GM23338 (cell line): ENCODE results near the gene FAM174C. TPM values are rescaled to one million over a fixed set of nuclear protein-coding genes. Genes with fewer than 3 reads are reported as not detected.

Experiments used
- ATAC-seq: fragments of 200-7000 bp; cut with Tn5 transposase; 3 replicates; pipeline ENCODE4 v1.9.1; 2020
- DNase-seq: peaks from one replicate; pipeline ENCODE4 v3.0.0-alpha.2; 2015; ENCODE audit warnings: low spot score
- H2AFZ ChIP-seq: fragments of 200-600 bp; sonication (generic); 2 replicates; pipeline ENCODE4 v1.8.0; 2016; ENCODE audit warnings: antibody characterized with exemption, mild to moderate bottlenecking, moderate library complexity
- H3F3A ChIP-seq: fragments of 200-600 bp; sonication (generic); replicated peaks from 2 replicates; pipeline ENCODE4 v1.8.0; 2017; ENCODE audit warnings: antibody characterized with exemption, mixed run types, low read depth
- H3K27ac ChIP-seq: fragments of 200-600 bp; sonication (generic); 2 replicates; pipeline ENCODE4 v1.6.1; 2016; ENCODE audit warnings: low read depth
- H3K27me3 ChIP-seq: fragments of 200-600 bp; sonication (generic); 2 replicates; pipeline ENCODE4 v1.8.0; 2016; ENCODE audit warnings: mild to moderate bottlenecking, mixed run types, moderate library complexity; ENCODE audit not compliant: insufficient read depth
- H3K36me3 ChIP-seq: fragments of 200-600 bp; sonication (generic); 2 replicates; pipeline ENCODE4 v1.8.0; 2016; ENCODE audit warnings: mild to moderate bottlenecking; ENCODE audit not compliant: insufficient read depth
- H3K4me1 ChIP-seq: fragments of 200-600 bp; sonication (generic); 2 replicates; pipeline ENCODE4 v1.8.0; 2016; ENCODE audit warnings: mild to moderate bottlenecking, moderate library complexity; ENCODE audit not compliant: insufficient read depth
- H3K4me2 ChIP-seq: fragments of 200-600 bp; sonication (generic); 2 replicates; pipeline ENCODE4 v1.7.1; 2017; ENCODE audit warnings: mixed run types
- H3K4me3 ChIP-seq: fragments of 200-600 bp; sonication (generic); 2 replicates; pipeline ENCODE4 v1.6.1; 2016; ENCODE audit warnings: mixed run types
- H3K79me2 ChIP-seq: fragments of 200-600 bp; sonication (generic); replicated peaks from 2 replicates; pipeline ENCODE4 v1.8.0; 2017; ENCODE audit warnings: mild to moderate bottlenecking; ENCODE audit not compliant: insufficient read depth
- H3K9me2 ChIP-seq: fragments of 200-600 bp; sonication (generic); 2 replicates; pipeline ENCODE4 v1.8.0; 2017; ENCODE audit not compliant: insufficient read depth
- H4K20me1 ChIP-seq: fragments of 200-600 bp; sonication (generic); replicated peaks from 2 replicates; pipeline ENCODE4 v1.8.0; 2017; ENCODE audit warnings: mild to moderate bottlenecking; ENCODE audit not compliant: insufficient read depth
- H3K27ac Mint-ChIP-seq: 2 replicates; pipeline ENCODE4 v1.8.0; 2020; ENCODE audit warnings: inconsistent platforms, mild to moderate bottlenecking, moderate library complexity, mixed read lengths
- H3K27me3 Mint-ChIP-seq: 3 replicates; pipeline ENCODE4 v1.8.0; 2022; ENCODE audit warnings: low read depth, mild to moderate bottlenecking, moderate library complexity, mixed read lengths, inconsistent platforms; ENCODE audit not compliant: insufficient read depth, poor library complexity
- H3K36me3 Mint-ChIP-seq: 3 replicates; pipeline ENCODE4 v1.8.0; 2021; ENCODE audit warnings: low read depth, mild to moderate bottlenecking, inconsistent platforms, moderate library complexity, mixed read lengths
- H3K4me1 Mint-ChIP-seq: 3 replicates; pipeline ENCODE4 v1.8.0; 2020; ENCODE audit warnings: mild to moderate bottlenecking, inconsistent platforms, mixed read lengths
- H3K4me3 Mint-ChIP-seq: 3 replicates; pipeline ENCODE4 v1.8.0; 2021; ENCODE audit warnings: moderate library complexity, mild to moderate bottlenecking, inconsistent platforms, mixed read lengths
- H3K9me3 Mint-ChIP-seq: 3 replicates; pipeline ENCODE4 v1.8.0; 2020; ENCODE audit warnings: moderate library complexity, mild to moderate bottlenecking, inconsistent platforms, mixed read lengths
- CREB1 ChIP-seq: fragments of 250-450 bp; sonication (Bioruptor Pico); IDR thresholded peaks from 2 replicates; pipeline ENCODE4 v1.5.0; 2020; ENCODE audit warnings: low read depth, mild to moderate bottlenecking, moderate library complexity
- EZH2 ChIP-seq: fragments of 200-600 bp; sonication (generic); IDR thresholded peaks from one replicate; pipeline ENCODE4 v1.8.0; 2017; ENCODE audit warnings: antibody characterized with exemption, mild to moderate bottlenecking, low read depth; ENCODE audit not compliant: unreplicated experiment
- EZH2phosphoT487 ChIP-seq: fragments of 200-600 bp; sonication (generic); IDR thresholded peaks from one replicate; pipeline ENCODE4 v1.8.1; 2018; ENCODE audit warnings: antibody characterized with exemption; ENCODE audit not compliant: unreplicated experiment
- JUNB ChIP-seq: IDR thresholded peaks from one replicate; pipeline ENCODE4 v1.6.1; 2016; ENCODE audit warnings: antibody characterized with exemption; ENCODE audit not compliant: unreplicated experiment
- NANOG ChIP-seq: IDR thresholded peaks from 2 replicates; pipeline ENCODE4 v1.6.1; 2016; ENCODE audit warnings: antibody characterized with exemption, borderline replicate concordance
- POLR2AphosphoS5 ChIP-seq: IDR thresholded peaks from 2 replicates; pipeline ENCODE4 v1.6.1; 2016; ENCODE audit warnings: antibody characterized with exemption, low read depth
- REST ChIP-seq: IDR thresholded peaks from one replicate; pipeline ENCODE4 v1.6.1; 2018; ENCODE audit warnings: antibody characterized with exemption; ENCODE audit not compliant: unreplicated experiment
- STAT1 ChIP-seq: IDR thresholded peaks from one replicate; pipeline ENCODE4 v1.6.1; 2016; ENCODE audit warnings: antibody characterized with exemption; ENCODE audit not compliant: unreplicated experiment
- ZNF114 ChIP-seq: fragments of 250-450 bp; sonication (Bioruptor Pico); IDR thresholded peaks from 2 replicates; pipeline ENCODE4 v1.5.0; 2020; ENCODE audit warnings: mild to moderate bottlenecking, moderate library complexity
- ZNF331 ChIP-seq: fragments of 250-450 bp; sonication (Bioruptor Pico); IDR thresholded peaks from 2 replicates; pipeline ENCODE4 v1.5.0; 2020; ENCODE audit warnings: low read depth, mild to moderate bottlenecking, moderate library complexity
- polyA plus RNA-seq: library from polyadenylated mRNA; unstranded; fragments of >200 nt; fragmentation: Nextera tagmentation; extraction: Ambion mirVana; gene quantifications from 2 replicates; pipeline ENCODE4 v1.2.1, GENCODE V29; 2016
- total RNA-seq: library from RNA; depleted of rRNA; stranded (reverse); fragments of >200 nt; shearing (Covaris generic); gene quantifications from 2 replicates; pipeline ENCODE4 v1.2.3, GENCODE V29; 2014
- TF ChIP-seq, protein P1 (sequence below), 2 experiments: fragments of 200-600 bp in 1 of 2; sonication (generic) in 1 of 2; conservative IDR thresholded peaks; 2 replicates each; pipeline versions ENCODE4 v1.5.1 to v1.6.1; 2016 to 2017; ENCODE audit warnings: antibody characterized with exemption in 2 of 2, low read depth in 2 of 2, mild to moderate bottlenecking in 2 of 2, moderate library complexity in 1 of 2
- TF ChIP-seq, protein P2 (sequence below): fragments of 250-450 bp; sonication (Bioruptor Pico); IDR thresholded peaks from 2 replicates; pipeline ENCODE4 v1.5.0; 2020; ENCODE audit warnings: mild to moderate bottlenecking, moderate library complexity
- TF ChIP-seq, protein P3 (sequence below): IDR thresholded peaks from 2 replicates; pipeline ENCODE4 v1.6.1; 2016; ENCODE audit warnings: antibody characterized with exemption

The FAM174C gene
- total and polyA plus RNA-seq, 2 experiments from 2014 or later = 60.4 to 68.0 TPM

DNA sequence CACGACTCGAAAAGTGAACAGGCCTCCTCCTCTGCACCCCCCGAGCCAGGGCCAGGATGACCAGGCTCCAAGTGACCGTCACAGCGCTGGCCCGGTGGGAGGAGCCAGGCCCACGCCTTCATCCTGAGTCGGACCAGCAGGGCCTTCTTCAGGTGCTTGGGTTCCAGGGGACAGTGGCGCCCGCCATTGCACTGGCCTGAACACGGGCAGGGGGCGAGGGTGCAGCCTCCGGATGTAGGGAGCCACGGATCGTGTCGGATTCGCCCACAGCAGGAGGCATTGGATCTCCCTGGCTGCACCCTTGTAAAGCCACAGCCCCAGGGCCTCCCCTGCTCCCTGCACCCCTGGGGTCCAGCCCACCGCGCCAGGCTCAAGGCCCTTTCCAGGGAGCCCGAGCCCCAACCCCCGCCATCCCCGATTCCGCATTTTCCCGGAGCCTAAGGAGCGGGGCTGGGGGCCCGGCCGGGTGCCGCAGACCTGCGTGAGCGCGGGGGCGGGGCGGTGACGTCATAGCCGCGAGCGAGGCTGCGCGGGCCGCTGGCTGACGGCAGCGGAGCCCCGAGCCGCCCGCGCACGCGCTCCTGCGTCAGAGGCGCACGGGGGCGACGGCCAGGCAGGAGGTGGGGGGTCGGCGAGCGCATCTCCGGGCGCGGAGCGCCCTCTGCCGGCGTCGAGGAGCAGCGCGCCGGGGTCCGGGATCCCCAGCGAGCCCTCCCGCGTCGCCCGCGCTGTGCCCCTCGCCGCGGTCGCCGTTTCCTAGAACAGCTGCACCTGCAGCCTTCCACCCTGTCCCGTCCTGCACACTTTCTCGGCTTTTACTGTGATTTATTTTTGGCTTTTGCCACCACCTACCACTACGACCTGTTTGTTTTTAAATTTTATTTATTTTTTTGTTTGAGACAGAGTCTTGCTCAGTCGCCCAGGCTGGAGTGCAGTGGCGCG lies 35.3 kb upstream of the FAM174C start:
- H3K4me2 ChIP-seq = peak overlapping the region; percentile 89
- DNase-seq = peak; percentile 94
- peaks cover 20% of the 10 kb centered on the region for H3K4me1 Mint-ChIP-seq
- H3K9me3 Mint-ChIP-seq = no peaks in the 10 kb centered on the region; the same call in 2 of the 3 replicates
- H3K36me3 ChIP-seq = no peaks in the 10 kb centered on the region
- peak overlapping the region; percentile 86 for H3K4me3 Mint-ChIP-seq
- H3K27ac Mint-ChIP-seq = no peak overlapping the region
- no peak overlapping the region for H3K27ac ChIP-seq
- no peak overlapping the region for H2AFZ ChIP-seq
- peaks cover 15% of the 10 kb centered on the region; the same call in 1 of the 2 replicates for H3K4me1 ChIP-seq
- peak overlapping the region; percentile 95 for H3K4me3 ChIP-seq
- H3K27me3 ChIP-seq = no peaks in the 10 kb centered on the region
- no peaks in the 10 kb centered on the region; the same call in 2 of the 3 replicates for H3K36me3 Mint-ChIP-seq
- peak; percentile 16 for ATAC-seq
- peaks cover 3% of the 10 kb centered on the region; the same call in 1 of the 2 replicates for H4K20me1 ChIP-seq
- H3K9me2 ChIP-seq = no peaks in the 10 kb centered on the region
- H3K79me2 ChIP-seq = peaks cover 7% of the 10 kb centered on the region
- H3K27me3 Mint-ChIP-seq = peaks cover 11% of the 10 kb centered on the region
- no peak for TF ChIP-seq JUNB
- TF ChIP-seq, protein P1, sequence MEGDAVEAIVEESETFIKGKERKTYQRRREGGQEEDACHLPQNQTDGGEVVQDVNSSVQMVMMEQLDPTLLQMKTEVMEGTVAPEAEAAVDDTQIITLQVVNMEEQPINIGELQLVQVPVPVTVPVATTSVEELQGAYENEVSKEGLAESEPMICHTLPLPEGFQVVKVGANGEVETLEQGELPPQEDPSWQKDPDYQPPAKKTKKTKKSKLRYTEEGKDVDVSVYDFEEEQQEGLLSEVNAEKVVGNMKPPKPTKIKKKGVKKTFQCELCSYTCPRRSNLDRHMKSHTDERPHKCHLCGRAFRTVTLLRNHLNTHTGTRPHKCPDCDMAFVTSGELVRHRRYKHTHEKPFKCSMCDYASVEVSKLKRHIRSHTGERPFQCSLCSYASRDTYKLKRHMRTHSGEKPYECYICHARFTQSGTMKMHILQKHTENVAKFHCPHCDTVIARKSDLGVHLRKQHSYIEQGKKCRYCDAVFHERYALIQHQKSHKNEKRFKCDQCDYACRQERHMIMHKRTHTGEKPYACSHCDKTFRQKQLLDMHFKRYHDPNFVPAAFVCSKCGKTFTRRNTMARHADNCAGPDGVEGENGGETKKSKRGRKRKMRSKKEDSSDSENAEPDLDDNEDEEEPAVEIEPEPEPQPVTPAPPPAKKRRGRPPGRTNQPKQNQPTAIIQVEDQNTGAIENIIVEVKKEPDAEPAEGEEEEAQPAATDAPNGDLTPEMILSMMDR (conservative IDR thresholded peaks at IDR 0.05; ENCODE audit: low read depth in 2 of 2) = peak; percentile 36 to 78
- 0 out of 2 replicates have a peak, but pooled peaks have one; percentile 42 for TF ChIP-seq POLR2AphosphoS5
- no peak for TF ChIP-seq EZH2phosphoT487
- TF ChIP-seq EZH2 = no peak
- no peak for TF ChIP-seq ZNF331 (CRISPR knock-in tag)
- TF ChIP-seq NANOG = no peak
- no peak for TF ChIP-seq ZNF114 (CRISPR knock-in tag)
- no peak for TF ChIP-seq REST
- TF ChIP-seq, protein P2, sequence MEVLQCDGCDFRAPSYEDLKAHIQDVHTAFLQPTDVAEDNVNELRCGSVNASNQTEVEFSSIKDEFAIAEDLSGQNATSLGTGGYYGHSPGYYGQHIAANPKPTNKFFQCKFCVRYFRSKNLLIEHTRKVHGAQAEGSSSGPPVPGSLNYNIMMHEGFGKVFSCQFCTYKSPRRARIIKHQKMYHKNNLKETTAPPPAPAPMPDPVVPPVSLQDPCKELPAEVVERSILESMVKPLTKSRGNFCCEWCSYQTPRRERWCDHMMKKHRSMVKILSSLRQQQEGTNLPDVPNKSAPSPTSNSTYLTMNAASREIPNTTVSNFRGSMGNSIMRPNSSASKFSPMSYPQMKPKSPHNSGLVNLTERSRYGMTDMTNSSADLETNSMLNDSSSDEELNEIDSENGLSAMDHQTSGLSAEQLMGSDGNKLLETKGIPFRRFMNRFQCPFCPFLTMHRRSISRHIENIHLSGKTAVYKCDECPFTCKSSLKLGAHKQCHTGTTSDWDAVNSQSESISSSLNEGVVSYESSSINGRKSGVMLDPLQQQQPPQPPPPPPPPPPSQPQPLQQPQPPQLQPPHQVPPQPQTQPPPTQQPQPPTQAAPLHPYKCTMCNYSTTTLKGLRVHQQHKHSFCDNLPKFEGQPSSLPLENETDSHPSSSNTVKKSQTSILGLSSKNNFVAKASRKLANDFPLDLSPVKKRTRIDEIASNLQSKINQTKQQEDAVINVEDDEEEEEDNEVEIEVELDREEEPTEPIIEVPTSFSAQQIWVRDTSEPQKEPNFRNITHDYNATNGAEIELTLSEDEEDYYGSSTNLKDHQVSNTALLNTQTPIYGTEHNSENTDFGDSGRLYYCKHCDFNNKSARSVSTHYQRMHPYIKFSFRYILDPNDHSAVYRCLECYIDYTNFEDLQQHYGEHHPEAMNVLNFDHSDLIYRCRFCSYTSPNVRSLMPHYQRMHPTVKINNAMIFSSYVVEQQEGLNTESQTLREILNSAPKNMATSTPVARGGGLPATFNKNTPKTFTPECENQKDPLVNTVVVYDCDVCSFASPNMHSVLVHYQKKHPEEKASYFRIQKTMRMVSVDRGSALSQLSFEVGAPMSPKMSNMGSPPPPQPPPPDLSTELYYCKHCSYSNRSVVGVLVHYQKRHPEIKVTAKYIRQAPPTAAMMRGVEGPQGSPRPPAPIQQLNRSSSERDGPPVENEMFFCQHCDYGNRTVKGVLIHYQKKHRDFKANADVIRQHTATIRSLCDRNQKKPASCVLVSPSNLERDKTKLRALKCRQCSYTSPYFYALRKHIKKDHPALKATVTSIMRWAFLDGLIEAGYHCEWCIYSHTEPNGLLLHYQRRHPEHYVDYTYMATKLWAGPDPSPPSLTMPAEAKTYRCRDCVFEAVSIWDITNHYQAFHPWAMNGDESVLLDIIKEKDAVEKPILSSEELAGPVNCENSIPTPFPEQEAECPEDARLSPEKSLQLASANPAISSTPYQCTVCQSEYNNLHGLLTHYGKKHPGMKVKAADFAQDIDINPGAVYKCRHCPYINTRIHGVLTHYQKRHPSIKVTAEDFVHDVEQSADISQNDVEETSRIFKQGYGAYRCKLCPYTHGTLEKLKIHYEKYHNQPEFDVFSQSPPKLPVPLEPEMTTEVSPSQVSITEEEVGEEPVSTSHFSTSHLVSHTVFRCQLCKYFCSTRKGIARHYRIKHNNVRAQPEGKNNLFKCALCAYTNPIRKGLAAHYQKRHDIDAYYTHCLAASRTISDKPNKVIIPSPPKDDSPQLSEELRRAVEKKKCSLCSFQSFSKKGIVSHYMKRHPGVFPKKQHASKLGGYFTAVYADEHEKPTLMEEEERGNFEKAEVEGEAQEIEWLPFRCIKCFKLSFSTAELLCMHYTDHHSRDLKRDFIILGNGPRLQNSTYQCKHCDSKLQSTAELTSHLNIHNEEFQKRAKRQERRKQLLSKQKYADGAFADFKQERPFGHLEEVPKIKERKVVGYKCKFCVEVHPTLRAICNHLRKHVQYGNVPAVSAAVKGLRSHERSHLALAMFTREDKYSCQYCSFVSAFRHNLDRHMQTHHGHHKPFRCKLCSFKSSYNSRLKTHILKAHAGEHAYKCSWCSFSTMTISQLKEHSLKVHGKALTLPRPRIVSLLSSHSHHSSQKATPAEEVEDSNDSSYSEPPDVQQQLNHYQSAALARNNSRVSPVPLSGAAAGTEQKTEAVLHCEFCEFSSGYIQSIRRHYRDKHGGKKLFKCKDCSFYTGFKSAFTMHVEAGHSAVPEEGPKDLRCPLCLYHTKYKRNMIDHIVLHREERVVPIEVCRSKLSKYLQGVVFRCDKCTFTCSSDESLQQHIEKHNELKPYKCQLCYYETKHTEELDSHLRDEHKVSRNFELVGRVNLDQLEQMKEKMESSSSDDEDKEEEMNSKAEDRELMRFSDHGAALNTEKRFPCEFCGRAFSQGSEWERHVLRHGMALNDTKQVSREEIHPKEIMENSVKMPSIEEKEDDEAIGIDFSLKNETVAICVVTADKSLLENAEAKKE (CRISPR knock-in tag) = no peak
- TF ChIP-seq, protein P3, sequence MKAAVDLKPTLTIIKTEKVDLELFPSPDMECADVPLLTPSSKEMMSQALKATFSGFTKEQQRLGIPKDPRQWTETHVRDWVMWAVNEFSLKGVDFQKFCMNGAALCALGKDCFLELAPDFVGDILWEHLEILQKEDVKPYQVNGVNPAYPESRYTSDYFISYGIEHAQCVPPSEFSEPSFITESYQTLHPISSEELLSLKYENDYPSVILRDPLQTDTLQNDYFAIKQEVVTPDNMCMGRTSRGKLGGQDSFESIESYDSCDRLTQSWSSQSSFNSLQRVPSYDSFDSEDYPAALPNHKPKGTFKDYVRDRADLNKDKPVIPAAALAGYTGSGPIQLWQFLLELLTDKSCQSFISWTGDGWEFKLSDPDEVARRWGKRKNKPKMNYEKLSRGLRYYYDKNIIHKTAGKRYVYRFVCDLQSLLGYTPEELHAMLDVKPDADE = no peak
- TF ChIP-seq CREB1 (CRISPR knock-in tag) = peak; percentile 99
- no peak for TF ChIP-seq STAT1
- H3F3A ChIP-seq = peaks cover 37% of the 10 kb centered on the region
